ENCODE data around the gene DYNC1I1.

The DYNC1I1 gene

DNA sequence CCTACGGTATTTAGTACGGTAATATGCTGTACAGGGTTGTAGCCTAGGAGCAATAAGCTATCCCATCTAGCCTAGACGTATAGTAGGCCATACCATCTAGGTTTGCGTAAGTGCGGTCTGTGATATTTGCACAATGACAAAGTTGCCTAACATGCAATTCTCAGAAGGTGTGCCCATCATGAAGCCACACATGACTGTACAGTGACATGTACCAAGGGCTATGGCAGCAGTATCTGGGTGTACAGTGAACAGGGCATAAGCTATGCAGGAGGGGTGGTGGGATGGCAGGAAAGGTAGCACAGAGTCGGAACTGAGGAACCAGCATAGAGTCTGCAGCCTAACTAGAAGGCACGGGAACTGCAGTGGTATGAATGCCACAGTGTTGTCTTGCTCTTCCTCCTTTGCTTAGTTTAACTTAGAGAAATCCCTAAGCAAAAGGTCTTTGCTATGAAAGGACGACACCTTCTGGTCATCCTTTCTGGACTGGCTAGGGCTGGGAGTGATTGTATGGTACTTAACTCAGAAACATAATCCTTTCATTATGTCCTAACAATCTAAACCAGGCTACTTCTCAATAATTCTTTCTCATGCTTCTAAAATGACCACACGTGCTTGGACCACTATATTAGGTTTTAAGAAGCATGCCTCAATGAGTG is 93.5 kb downstream of the DYNC1I1 start:
- no peak for DNase-seq

DNA sequence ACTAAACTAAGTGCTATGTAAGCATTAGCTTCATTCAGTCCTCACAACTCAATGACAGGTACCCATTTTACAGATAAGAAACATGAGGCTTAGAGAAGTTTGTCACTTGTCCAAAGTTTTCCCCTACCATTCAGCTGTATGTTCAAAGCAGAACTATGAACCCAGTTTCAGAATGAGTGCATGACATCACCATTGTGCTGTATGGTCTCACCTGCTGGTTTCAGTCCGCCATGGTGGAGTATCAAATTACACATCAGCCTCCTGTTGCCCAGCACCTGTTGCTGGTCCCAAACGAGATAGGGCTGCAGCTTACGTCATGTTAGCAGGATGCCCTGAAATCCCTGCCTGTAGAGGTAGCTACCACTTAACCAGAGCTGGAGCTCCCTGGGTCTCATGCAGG is 95.0 kb downstream of the DYNC1I1 start:
- no peak for DNase-seq

GRCh38 chr7:95871075-95871848 is 98.9 kb downstream of the DYNC1I1 start:
- no peak for DNase-seq

DNA sequence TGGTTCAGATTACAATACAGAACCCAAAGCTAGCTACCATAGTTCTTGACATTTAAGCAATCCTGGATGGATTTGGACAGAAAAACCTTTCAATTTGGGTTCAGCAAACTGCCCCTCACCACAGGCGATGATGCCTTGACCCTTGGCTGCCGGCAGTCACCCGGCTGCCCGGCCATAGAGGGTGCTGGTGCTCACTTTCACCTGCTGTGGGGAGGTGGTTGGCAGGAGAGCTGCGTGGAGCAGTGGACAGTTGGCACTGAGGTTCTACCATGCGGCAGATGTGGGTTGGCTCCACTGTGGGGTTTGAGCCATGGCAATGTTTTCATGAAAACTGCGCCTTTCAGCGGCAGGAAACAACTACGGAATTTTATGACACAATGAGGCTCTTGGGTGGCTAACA is 99.5 kb downstream of the DYNC1I1 start:
- no peak for DNase-seq

- DNase-seq = no peak
Measured at GRCh38 chr7:95874129-95874528, 101.8 kb downstream of the DYNC1I1 start.

- DNase-seq = no peak
Measured at GRCh38 chr7:95874541-95875265, 102.3 kb downstream of the DYNC1I1 start.

DNA sequence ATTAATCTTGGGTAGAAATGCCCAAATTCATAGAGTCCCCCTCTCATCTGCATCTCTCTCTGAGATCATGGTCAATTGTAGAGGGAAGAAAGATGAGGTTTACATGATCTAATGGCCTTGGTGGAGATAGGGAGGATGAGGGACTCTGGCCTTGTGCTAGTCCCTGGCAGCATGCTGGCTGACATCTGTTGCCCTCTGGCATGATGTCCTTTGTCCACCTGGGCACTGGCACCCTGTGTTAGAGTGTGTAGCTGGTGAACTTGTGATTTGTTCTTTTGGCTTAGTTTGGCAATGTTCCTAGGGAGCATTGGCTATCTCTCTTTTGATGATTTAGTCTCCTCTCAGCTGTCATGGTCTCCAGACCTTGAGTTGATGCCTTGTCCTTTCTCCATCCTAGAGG is 103.2 kb downstream of the DYNC1I1 start:
- no peak for DNase-seq

DNA sequence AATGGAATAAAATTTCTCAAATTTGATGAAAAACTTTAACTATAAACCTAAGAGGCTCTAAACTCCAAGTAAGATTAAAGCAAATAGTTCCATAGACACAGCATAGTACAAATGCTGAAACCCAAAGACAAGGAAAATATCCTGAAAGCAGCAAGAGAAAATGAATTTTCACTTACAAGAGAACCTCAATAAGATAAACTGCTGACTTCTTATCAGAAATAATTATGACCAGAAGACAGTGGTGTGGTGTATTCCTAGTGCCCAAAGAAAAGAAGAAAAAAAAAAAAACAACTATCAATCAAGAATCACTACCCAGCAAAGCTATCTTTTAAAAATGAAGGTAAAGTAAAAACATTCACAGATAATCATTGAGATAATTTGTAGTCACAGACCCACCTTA is 106.3 kb downstream of the DYNC1I1 start:
- DNase-seq = no peak

- no peak for DNase-seq
Measured at GRCh38 chr7:95881597-95881996, 109.2 kb downstream of the DYNC1I1 start.

DNA sequence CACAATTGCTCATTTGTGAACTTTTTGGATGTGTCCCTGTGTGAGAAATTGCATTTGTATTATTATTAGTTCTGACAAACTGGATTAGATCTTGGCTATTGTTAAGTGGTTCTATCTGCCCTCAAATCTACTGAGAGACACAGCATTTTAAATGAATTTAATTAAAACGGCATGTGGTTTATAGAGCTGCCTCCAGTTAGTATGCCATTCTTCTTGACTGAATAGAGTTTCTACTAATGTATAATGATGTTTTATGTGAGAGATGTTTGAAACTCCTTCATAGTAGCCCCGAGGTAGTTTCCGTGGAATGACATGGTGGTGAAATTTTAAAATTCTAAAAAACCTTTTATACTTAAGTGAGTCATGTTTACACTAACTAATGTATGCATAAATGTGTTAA is 110.9 kb downstream of the DYNC1I1 start:
- DNase-seq = no peak

GRCh38 chr7:95886501-95887090 is 114.2 kb downstream of the DYNC1I1 start:
- DNase-seq = no peak

GRCh38 chr7:95893484-95893883 is 121.1 kb downstream of the DYNC1I1 start:
- DNase-seq = no peak

DNA sequence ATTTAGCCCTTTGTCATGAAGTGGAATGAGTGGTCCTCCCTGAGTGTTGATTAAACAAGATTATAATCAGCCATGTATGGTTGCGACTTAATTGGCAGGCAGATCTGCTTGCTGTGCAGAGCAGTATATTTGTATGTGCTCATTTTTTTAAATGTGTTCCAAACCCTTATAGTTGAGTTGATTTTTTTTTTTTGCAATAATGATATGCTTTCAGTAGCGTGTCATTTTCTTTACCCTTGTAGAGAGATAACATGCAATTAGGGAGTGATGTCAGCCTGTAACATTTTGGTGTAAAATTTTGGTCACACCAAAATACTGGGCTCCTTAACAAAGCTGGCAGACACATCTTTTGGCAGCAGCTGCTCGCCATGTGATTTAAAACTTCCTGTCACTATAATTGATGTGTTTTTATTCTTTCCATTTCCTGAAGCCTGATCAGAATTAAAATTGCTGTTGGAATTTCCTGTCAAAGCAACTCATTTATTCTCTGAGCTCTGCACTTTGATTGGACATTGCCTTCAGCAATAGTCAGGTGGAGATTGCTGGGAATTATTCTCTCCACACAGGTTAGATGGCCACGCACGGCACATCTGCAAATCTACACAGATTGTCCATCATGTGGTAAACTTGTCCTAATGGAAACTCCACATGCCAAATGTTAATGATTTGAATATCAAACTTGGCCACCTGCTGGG is 125.3 kb downstream of the DYNC1I1 start:
- no peak for DNase-seq

GRCh38 chr7:95899919-95900513 is 127.7 kb downstream of the DYNC1I1 start:
- no peak for DNase-seq

GRCh38 chr7:95901006-95901405 is 128.7 kb downstream of the DYNC1I1 start:
- no peak for DNase-seq

- DNase-seq = no peak
Measured at GRCh38 chr7:95904099-95904498, 131.7 kb downstream of the DYNC1I1 start.

DNA sequence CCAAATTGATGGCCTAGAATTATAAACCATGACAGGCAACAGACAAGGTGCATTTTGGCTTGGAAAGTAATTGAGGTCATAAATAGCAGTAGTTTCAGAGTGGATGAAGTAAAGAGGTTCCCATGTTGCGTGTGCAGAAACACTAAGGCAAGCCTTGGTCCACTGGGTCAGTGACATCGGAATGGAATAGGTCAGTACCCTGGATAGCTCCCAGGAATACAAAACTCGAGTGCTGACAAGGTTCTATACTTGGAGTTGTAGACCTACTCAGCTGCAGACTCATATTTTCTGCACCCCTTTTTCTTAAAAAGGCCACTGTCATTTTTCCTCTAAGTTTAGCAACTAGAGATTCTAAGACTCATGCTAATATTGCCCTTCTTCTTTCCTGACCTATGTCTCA is 132.8 kb downstream of the DYNC1I1 start:
- no peak for DNase-seq

DNA sequence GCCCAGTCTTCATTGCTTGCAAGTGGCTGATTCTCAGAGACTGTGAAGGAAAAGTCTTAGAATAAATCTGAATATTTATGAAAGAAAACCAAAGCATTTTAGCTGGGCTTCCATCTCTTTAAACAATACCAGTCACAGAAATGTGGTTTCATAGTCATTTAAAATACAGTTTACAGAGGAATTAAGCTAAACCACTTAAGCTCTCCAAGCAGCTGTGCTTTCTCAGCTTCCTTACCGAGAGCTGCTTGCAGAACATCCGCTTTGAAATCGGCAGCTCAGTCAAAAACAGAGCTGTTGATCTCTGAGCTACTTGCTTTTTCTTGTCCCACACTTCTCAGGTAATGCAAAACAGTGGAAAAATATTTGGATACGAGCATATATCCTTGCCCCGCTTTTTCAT is 134.5 kb downstream of the DYNC1I1 start:
- DNase-seq = no peak

DNA sequence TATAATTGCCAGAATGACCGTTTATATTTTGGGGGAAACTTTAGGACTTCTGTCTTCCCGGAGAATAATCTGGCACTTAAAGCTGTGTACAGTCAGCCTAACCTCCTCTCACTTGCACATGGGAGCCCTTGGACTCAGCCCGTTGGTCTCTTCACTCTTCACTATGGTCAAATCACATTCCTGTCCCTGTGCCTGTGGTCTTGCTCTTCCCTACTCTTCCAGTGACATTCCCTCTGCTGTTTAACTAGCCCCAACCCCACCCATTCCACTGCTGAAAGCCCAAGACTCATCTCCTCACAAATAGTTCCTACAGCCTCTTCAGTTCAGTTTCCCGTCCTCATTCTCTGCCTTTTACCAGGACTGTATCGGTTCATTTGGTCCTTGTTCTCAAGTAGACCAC is 135.0 kb downstream of the DYNC1I1 start:
- DNase-seq = no peak

DNA sequence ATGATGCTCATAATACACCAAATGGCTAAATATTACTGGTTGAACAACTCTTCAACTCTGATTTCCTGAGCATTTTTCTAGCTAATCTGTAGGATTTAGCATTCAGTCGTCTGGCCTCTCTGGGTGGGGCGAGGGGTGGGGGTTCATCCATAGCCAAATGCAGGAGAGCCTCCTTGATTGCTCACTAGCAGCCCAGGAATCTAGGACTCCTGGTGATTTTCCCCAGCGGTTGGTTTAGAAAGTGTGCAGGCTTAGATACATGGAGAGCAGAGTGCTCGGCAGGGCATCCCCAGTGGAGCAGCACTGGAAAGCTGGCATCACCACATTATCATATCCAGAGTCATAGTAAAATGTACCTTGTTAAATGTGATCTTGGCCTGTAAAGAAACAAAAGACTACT is 136.1 kb downstream of the DYNC1I1 start:
- DNase-seq = no peak

GRCh38 chr7:95910341-95910740 is 138.0 kb downstream of the DYNC1I1 start:
- DNase-seq = no peak

DNA sequence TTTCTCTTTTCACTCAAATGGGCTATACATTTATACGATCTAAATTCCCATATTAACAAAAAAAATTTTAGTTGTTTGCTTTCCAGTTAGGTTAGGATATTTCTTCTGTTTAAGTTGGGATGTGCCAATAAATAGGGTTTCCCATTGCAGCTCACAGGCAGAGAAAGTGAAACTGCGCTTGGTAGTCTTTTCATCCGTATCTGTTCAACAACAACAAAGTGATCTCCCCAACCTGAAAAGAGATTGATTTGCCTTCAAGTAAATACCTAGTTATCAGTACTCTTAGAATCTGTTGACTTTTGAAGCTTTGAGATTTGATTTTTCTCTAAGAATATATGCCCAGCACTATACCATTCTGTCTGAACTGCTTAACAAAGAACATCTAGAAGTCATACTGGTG is 143.4 kb downstream of the DYNC1I1 start:
- no peak for DNase-seq

All from stimulated activated CD4-positive, alpha-beta T cell treated with anti-CD3 and anti-CD28 coated beads, Interleukin-4, amount 100 ng/mL, for 24 hours (primary cell).